ENCODE data around the gene DCTN1.

- TF ChIP-seq POLR2AphosphoS5 (IDR thresholded peaks at IDR 0.05; ENCODE audit: low read depth, low read length) = no peak
- TF ChIP-seq POLR2A (IDR thresholded peaks at IDR 0.05; ENCODE audit: low read depth, low read length) = no peak
These were observed 39.2 kb upstream of the DCTN1 start for GRCh38 chr2:74419345-74419744.
